ENCODE results near the gene APC2. TPM values are rescaled to one million over a fixed set of nuclear protein-coding genes. Genes with fewer than 3 reads are reported as not detected.

Gene APC2
- total RNA-seq, 1 experiment from 2014 or later, result 0.68 TPM

- Mint-ChIP-seq H3K9me3 (no peaks in the 10 kb centered on the region), H3K4me1 (peaks cover 0 to 7% of the 10 kb centered on the region in 2 experiments), H3K4me3 (no peak overlapping the region), H3K27me3 (ENCODE audit: low read depth) (no peaks in the 10 kb centered on the region; the same call in 1 of the 2 replicates), H3K27ac (no peak overlapping the region), H3K36me3 (ENCODE audit: insufficient read depth in 1 of 3, low read depth in 3 of 3) (peaks cover 19 to 57% (median 42%) of the 10 kb centered on the region in 3 experiments; a peak in 6 of 7 replicates)
- TF ChIP-seq CTCF (conservative IDR thresholded peaks at IDR 0.05), result no peak
- Histone ChIP-seq H4K5ac (ENCODE audit: insufficient read length, low read depth, low read length) (no peak overlapping the region), H3T11ph (ENCODE audit: low read length) (no peak overlapping the region), H2AK5ac (ENCODE audit: insufficient read length, low read length) (no peak overlapping the region), H3K9me3 (ENCODE audit: control insufficient read depth, low read depth, low read length) (no peaks in the 10 kb centered on the region), H3K14ac (ENCODE audit: insufficient read depth, low read length) (no peak overlapping the region), H2BK120ac (ENCODE audit: low read depth, low read length, poor library complexity, severe bottlenecking) (no peak overlapping the region), H3K27ac (ENCODE audit: insufficient read length, low read depth, low read length) (no peak overlapping the region), H2BK12ac (ENCODE audit: insufficient read length, low read depth, low read length) (no peak overlapping the region), H3K79me2 (ENCODE audit: insufficient read depth, low read length) (peaks cover 11% of the 10 kb centered on the region; the same call in 1 of the 2 replicates), H3K4me2 (ENCODE audit: insufficient read depth, insufficient read length, low read length) (no peak overlapping the region), H3K18ac (ENCODE audit: insufficient read length, low read depth, low read length) (no peak overlapping the region), H3K23ac (ENCODE audit: insufficient read length, low read depth, low read length) (no peak overlapping the region), H3K79me1 (ENCODE audit: insufficient read depth, low read depth, low read length, poor library complexity, severe bottlenecking) (peaks cover 4% of the 10 kb centered on the region), H3K9ac (ENCODE audit: extremely low read depth, insufficient read length, low read length) (no peak overlapping the region), H3K27me3 (ENCODE audit: insufficient read depth, low read length) (no peaks in the 10 kb centered on the region), H2AFZ (ENCODE audit: low read length) (no peak overlapping the region), H3K4ac (ENCODE audit: low read depth, low read length) (no peak overlapping the region), H4K91ac (ENCODE audit: insufficient read length, low read depth, low read length) (no peak overlapping the region), H3K56ac (ENCODE audit: insufficient read length, low read depth, low read length) (no peak overlapping the region), H3K4me1 (ENCODE audit: insufficient read depth, low read length) (no peaks in the 10 kb centered on the region), H2BK20ac (ENCODE audit: low read depth, low read length, poor library complexity, severe bottlenecking) (no peak overlapping the region), H2BK15ac (ENCODE audit: low read depth, low read length) (no peak overlapping the region), H4K8ac (replicated peaks; ENCODE audit: insufficient read length, low read depth, low read length) (no peak overlapping the region), H4K20me1 (ENCODE audit: control insufficient read depth, insufficient read depth, insufficient read length) (no peaks in the 10 kb centered on the region), H2BK5ac (ENCODE audit: insufficient read length, low read length) (no peak overlapping the region), H3K23me2 (ENCODE audit: insufficient read length, low read depth, low read length, poor library complexity, severe bottlenecking) (peaks cover 5% of the 10 kb centered on the region)
- WGBS (ENCODE audit: extremely low coverage, insufficient read length, low lambda C conversion rate), result no CpG with 5 or more reads among the region's 39 CpGs
- no peak for DNase-seq
Observed at GRCh38 chr19:1434577-1435060, 15.3 kb upstream of the APC2 start.
